ENCODE data around the gene SPTB. TPM values are rescaled to one million over a fixed set of nuclear protein-coding genes. Genes with fewer than 3 reads are reported as not detected.

Gene SPTB
- polyA plus RNA-seq, 1 donor (not counting 4 experiments of a cell fraction or from before 2014, with no cell fraction given), result not detected

- Histone ChIP-seq H3K27ac (ENCODE audit: control insufficient read depth, insufficient read depth, low read length) (no peak overlapping the region), H3K4me1 (ENCODE audit: control insufficient read depth, extremely low read depth, insufficient read depth, low read length) (peaks cover 11% of the 10 kb centered on the region), H4K20me1 (ENCODE audit: control insufficient read depth, extremely low read depth, insufficient read depth, low read length) (no peaks in the 10 kb centered on the region), H3K36me3 (ENCODE audit: control insufficient read depth in 2 of 2, extremely low read depth in 1 of 2, insufficient read depth in 2 of 2, low read length in 2 of 2) (no peaks in the 10 kb centered on the region), H2AFZ (ENCODE audit: control insufficient read depth, low read length) (no peak overlapping the region), H3K27me3 (ENCODE audit: control insufficient read depth, extremely low read depth, insufficient read depth, low read length) (no peaks in the 10 kb centered on the region), H3K9me3 (ENCODE audit: control insufficient read depth, low read depth, low read length) (no peaks in the 10 kb centered on the region), H3K9ac (ENCODE audit: control insufficient read depth, extremely low read depth, insufficient read depth, low read length) (no peak overlapping the region), H3K4me3 (ENCODE audit: control insufficient read depth in 2 of 3, extremely low read depth in 1 of 3, insufficient read depth in 2 of 3, low read depth in 1 of 3, low read length in 3 of 3) (no peak overlapping the region), H3K79me2 (ENCODE audit: control insufficient read depth, insufficient read depth, low read length) (no peaks in the 10 kb centered on the region), H3K4me2 (ENCODE audit: control insufficient read depth, extremely low read depth, insufficient read depth, low read depth, low read length) (no peak overlapping the region), H3K9me1 (ENCODE audit: control insufficient read depth, extremely low read depth, insufficient read depth, low read length) (no peaks in the 10 kb centered on the region)
- TF ChIP-seq EZH2 (IDR thresholded peaks at IDR 0.05; ENCODE audit: low read length) (no peak), CTCF (optimal IDR thresholded peaks at IDR 0.05 in 1 of 3, IDR thresholded peaks at IDR 0.05 in 1 of 3, conservative IDR thresholded peaks at IDR 0.05 in 1 of 3; ENCODE audit: extremely low read depth in 1 of 3, insufficient read depth in 2 of 3, low read length in 3 of 3) (no peak)
- DNase-seq (ENCODE audit: low read depth, low spot score) (no peak), FAIRE-seq (no peak)
- dilution Hi-C loops (cut with MboI; ENCODE audit: extremely low pct_ligation_motif_present, low sequenced_read_pairs), result no loop called here
Observed at GRCh38 chr14:64801046-64801445, 78.7 kb downstream of the SPTB start.

- no peak overlapping the region for H3K4me2 ChIP-seq (ENCODE audit: control insufficient read depth, extremely low read depth, insufficient read depth, low read depth, low read length)
- H3K27ac ChIP-seq (ENCODE audit: control insufficient read depth, insufficient read depth, low read length), result no peak overlapping the region
- DNase-seq (ENCODE audit: low read depth, low spot score), result no peak
- TF ChIP-seq EZH2 (IDR thresholded peaks at IDR 0.05; ENCODE audit: low read length) (no peak), CTCF (optimal IDR thresholded peaks at IDR 0.05 in 1 of 3, IDR thresholded peaks at IDR 0.05 in 1 of 3, conservative IDR thresholded peaks at IDR 0.05 in 1 of 3; ENCODE audit: extremely low read depth in 1 of 3, insufficient read depth in 2 of 3, low read length in 3 of 3) (peak; percentile 73 to 84 (median 77))
- FAIRE-seq, result peak; percentile 84
- H2AFZ ChIP-seq (ENCODE audit: control insufficient read depth, low read length), result no peak overlapping the region
- peaks cover 2% of the 10 kb centered on the region for H3K27me3 ChIP-seq (ENCODE audit: control insufficient read depth, extremely low read depth, insufficient read depth, low read length)
- no peak overlapping the region for H3K9ac ChIP-seq (ENCODE audit: control insufficient read depth, extremely low read depth, insufficient read depth, low read length)
- no peaks in the 10 kb centered on the region for H4K20me1 ChIP-seq (ENCODE audit: control insufficient read depth, extremely low read depth, insufficient read depth, low read length)
- no peaks in the 10 kb centered on the region for H3K79me2 ChIP-seq (ENCODE audit: control insufficient read depth, insufficient read depth, low read length)
- H3K9me1 ChIP-seq (ENCODE audit: control insufficient read depth, extremely low read depth, insufficient read depth, low read length), result no peaks in the 10 kb centered on the region
- no peaks in the 10 kb centered on the region for H3K9me3 ChIP-seq (ENCODE audit: control insufficient read depth, low read depth, low read length)
- no peak overlapping the region for H3K4me3 ChIP-seq (ENCODE audit: control insufficient read depth in 2 of 3, extremely low read depth in 1 of 3, insufficient read depth in 2 of 3, low read depth in 1 of 3, low read length in 3 of 3)
- H3K4me1 ChIP-seq (ENCODE audit: control insufficient read depth, extremely low read depth, insufficient read depth, low read length), result peaks cover 2% of the 10 kb centered on the region
- no peaks in the 10 kb centered on the region for H3K36me3 ChIP-seq (ENCODE audit: control insufficient read depth in 2 of 2, extremely low read depth in 1 of 2, insufficient read depth in 2 of 2, low read length in 2 of 2)
- dilution Hi-C loops (cut with MboI; ENCODE audit: extremely low pct_ligation_motif_present, low sequenced_read_pairs), result no loop called here
Observed at GRCh38 chr14:64800000-64800399, 79.7 kb downstream of the SPTB start.

Measured in keratinocyte (primary cell).